GM18867 (cell line): ENCODE results near the gene RNF38.
"Not testable (repeated sequence)": the region's sequence is repeated elsewhere in the genome, so short reads cannot be mapped to it uniquely, and the experiment has no call there.

Experiments used
- ATAC-seq: cut with Tn5 transposase; IDR thresholded peaks from one replicate; pipeline ENCODE4 v1.9.1; 2021; ENCODE audit warnings: mild to moderate bottlenecking, moderate library complexity; ENCODE audit not compliant: unreplicated experiment

RNF38 gene

DNA sequence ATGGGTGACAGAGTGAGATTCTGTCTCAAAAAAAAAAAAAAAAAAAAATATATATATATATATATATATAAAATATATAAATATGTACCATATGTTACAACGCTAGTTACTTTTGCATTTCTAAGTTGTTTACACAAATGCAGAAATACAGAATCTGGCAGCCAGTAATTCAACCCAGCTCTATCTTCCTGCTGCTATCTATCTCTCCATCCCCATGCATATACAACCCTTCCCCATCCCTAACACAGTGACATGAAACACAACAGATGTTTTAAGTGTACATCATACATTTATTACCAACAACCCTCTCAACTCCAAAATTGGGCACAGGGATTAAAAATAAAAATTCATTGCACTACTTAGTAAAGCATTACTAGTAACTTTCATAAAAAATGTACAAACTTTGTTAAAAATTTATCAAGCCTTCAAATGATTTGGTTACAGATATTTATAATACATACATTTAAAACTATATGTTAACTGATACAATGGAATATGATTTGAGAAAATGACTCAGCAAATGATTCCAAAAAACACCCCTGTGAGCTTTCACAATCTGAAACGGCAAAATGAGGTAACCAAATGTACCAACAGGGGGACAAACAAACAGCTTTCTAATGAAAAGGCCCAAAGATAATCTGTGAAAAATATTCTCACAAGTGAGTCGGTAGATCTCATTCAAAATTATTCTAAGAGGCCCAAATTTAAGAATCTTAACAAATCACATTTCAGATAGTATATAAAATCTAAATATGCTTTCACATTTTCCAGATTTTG, 63.8 kb downstream of the RNF38 start:
- ATAC-seq, result no peak

DNA sequence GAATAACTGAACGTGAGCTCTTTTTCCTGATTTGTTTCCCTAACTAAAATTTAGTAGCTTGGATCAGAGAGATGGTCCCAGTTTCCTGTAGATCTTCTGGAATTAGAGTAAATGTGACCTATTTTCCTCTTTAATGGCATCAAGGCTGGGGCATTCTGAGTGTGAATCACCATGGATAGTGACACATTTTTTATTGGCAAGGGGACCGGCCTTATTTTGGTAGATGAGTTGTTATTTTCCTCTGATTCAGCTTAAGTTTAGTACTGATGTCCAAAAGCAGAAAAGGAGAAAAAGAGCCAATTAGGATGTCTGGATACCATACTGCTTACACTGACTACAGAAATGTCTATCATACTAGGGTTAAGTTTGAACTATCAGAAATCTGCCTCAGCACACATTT, 68.1 kb downstream of the RNF38 start:
- no peak for ATAC-seq

DNA sequence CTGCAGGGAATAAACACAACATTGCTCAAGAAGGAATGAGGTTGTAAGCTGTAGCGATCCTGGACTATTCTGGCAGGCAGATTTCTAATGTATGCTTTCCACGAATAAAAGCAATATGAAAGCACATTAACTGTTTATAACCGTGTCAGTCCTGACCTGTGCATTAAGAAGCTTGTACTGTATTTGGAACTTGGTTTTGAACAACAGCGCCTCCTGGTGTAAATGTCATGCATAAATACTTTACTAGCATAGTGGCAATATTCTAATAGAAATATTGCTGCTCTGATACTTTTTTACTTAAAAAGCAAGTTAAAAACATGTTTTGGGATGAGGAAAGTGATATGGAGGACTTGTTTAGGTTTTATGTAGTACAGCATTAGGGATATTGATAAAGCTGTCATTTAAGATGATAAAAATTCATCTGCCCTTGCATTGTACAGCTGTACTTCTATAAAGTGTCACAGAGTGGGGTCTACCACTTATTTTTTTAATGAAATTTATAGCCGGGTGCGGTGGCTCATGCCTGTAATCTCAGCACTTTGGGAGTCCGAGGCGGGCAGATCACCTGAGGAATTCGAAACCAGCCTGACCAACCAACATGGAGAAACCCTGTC, 71.2 kb downstream of the RNF38 start:
- no peak for ATAC-seq

DNA sequence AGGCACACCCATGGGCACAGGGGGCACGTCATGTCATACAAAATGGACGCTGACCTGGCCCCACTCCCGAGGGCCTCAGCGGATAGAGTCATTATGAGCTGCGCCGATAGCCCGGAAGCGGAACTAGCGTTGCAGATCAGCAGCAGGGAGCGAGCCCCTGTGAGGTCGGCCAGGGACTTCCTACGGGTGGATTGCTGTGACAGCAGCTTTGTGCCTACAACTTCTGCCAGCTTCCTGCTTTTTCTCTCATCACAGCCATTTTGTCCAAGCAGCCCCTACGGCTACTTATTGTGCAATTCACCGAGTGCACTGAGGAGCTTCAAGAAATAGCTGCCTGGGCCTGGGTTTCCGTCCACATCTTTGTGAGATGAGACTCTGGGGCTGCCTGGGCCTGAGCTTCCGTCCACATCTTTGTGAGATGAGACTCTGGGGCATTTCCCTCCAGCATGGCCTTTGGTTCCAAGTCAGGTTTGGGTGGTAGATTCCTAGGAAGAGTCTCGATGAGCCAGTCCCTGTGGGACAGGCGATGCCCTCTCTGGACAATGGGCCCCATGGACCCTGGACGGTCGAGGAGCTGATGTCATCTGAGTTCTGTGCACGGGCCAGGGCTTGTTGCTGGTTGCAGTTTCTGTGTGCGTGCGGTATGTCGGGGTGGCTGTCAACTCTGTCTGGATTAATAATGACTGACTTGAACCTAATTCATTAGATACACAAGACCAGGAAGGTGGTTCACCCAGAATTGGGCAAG, 74.8 kb downstream of the RNF38 start:
- ATAC-seq, result no peak

DNA sequence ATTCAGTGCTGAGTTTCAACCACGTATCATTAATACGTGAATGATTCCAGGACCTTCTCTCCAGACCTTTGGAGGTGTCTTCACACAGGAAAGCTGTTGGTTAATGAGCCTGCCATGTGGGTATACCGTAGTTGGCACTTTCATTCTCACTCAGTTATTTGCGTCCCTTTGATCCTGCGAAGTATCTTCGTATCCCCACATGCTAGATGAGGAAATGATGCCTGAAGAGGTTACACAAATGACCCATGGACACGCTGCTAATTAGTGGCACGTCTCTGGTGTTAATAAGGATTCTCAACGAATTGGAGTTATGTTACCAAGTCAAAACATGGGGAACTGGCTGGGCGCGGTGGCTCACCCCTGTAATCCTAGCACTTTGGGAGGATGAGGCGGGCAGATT, 76.1 kb downstream of the RNF38 start:
- ATAC-seq, result no peak

DNA sequence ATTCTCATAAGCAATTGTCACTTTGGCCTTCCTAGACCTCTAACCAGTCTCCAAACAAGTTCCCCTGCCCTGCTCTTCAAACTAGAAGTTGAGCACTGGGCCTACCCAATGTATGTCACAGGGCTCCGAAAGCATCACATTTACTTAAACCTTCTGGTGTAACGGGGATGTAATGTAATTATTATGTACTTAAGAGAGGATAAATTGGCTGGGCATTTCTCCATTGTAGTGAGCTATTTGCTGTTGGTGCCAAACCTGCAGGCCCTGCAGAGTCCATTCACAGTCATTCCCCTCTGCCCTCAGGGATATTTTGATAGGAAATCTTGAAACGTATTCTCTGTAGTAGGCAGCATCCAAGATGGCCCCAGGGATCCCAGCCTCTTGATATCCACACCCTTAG, 77.6 kb downstream of the RNF38 start:
- no peak for ATAC-seq

DNA sequence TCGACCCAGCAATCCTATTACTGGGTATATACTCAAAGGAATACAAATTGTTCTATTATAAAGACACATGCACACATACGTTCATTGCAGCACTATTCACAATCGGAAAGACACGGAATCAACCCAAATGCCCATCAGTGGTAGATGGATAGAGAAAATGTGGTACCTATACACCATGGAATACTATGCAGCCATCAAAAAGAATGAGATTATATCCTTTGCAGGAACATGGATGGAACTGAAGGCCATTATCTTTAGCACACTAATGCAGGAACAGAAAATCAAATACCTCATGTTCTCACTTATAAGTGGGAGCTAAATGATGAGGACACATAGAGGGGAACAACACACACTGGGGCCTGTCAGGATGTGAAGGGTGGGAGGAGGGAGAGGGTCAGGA, 78.2 kb downstream of the RNF38 start:
- ATAC-seq, result not testable (repeated sequence)

DNA sequence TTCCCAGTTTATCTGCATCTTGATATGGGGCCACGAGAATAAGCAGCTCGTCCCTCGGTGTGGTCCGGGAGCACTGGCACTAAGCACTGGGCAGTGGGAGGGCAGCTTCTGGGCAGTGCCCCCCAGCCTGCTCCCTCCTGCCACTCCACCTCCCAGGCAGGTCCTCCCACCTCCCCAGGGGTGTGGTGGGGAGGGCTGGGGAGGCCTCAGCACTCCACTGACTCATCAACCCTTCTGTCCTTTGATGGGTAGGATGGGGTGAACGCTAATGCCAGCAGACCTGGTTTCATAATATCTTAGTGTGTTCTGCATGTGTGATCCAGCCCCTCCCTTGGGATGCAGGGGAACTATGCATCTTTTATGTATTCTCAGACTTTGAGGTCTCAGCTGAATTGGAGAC, 79.6 kb downstream of the RNF38 start:
- ATAC-seq, result no peak

DNA sequence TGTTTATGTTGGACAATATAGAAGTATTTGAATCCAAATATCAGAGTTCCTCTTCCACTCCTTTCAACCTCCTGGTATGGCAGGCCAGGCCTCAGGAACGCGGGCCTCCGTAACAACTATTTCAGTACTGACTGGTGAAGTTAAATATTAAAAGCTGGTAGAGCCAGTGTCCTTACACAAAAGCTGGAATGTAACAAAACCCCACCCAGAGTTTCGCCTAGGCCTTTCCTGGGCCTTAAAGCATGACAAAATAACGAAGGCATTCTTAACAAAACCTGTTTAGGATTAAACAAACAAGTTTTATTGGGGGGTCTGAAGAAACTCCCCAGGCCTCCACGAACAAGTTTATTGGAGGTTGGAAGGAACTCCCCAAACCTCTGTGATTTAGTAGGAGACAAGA, 80.3 kb downstream of the RNF38 start:
- ATAC-seq, result no peak

DNA sequence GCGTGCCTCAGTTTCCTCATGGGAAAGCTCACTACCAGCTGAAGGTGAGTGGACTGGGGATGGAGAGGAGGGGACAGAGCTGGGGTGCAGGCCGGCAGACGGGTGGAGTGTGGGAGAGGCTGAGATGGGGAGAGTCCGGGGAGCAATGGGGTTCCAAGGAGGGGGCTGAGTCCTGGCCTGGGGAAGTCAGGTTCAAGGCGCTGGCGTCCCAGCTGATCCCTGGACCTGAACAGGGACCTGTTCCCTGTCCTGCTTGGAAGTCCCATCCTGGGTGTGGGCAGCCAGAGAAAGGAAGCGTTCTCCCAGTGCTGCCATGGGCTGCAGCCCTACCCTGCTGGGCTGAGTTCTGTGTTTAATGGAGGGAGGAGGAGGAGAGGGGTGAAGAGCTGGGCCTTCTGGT, 80.9 kb downstream of the RNF38 start:
- no peak for ATAC-seq

DNA sequence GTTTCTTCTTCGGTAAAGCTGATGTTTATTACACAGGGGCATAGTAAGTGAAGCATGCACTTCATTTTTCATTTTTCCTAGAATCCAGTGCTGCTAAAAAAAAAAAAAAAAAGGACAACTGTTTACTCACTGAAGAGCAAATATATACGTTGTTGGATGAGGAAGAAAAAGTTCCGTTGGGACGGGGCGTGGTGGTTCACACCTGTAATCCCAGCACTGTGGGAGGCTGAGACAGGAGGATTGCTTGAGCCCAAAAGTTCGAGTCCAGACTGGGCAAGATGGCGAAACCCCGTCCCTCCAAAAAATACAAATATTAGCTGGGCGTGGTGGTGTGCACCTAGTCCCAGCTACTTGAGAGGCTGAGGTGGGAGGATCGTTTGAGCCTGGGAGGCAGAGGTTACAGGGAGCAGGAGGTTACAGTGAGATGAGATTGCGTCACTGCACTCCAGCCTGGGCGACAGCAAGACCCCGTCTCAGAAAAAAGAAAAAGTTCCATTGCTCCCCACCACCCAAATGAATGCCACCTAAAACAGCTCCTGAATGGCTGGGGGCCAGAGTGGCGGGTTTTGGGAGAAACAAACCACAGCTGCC, 81.8 kb downstream of the RNF38 start:
- ATAC-seq, result no peak

DNA sequence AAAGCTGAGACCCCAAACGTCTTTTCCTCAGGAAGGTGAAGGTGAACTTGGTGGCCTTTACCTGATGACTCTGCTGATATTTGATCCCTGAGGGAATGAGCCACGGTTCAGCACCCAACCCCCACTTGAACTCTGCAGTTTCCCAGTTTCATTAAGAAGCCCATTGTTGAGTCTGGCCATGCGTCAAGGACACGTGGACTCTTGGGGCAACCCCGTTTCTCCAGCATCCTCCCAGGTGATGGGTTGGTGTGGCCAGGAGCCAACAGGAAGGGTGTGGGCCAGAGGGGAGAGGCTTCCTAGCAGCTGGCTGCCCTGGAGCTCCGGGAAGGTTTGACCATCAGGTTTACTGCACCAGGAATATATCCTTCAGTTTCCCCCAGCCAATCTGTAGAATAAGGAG, 82.3 kb downstream of the RNF38 start:
- no peak for ATAC-seq

DNA sequence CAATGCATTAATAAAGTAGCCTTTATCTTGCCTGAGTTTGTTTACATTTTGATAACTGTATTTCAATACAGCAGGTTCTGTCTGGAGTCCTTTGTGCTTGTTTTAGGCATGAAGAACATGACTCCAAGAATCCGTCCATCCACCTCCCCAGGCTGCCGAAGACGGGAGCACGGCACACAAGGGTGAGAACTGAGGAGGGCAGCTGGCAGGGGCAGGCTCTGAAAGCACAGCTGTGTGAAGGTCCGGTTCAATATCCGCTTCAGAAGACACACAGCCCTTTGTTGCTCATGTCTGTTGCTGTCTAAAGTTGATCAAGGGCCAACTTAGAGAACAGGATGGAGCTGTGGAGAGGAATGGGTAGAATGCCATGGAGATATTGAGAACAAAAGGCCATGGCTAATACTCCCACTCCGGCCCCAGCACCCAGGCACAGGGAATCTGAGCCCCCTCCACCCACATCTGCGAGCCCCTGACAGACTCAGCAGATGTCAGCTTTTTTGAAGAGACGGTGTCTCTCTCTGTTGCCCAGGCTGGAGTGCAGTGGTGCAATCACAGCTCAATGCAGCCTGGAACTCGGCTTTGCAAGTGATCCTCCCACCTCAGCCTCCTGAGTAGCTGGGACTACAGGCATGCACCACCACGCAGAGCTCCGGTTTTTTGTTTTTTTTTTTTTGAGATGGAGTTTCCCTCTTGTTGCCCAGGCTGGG, 83.3 kb downstream of the RNF38 start:
- no peak for ATAC-seq

DNA sequence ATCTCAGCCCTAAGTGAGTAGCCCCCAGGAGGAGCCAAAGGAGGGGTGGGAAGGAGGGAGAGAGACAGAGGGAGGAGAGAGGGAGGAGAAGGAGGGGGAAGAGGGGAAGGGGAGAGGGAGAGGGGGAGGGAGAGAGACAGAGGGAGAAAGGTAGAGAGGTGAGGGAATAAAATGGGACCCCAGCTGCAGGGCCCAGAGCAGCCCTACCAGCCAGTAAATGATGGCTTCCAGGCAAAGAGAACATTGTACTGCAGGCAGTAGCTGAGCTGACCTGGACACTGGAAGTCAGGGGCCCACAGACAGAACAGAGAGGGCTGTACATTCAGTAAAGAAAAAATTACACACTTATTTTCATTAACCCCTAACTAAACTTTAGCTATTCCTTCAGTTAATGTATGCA, 84.0 kb downstream of the RNF38 start:
- ATAC-seq, result no peak

DNA sequence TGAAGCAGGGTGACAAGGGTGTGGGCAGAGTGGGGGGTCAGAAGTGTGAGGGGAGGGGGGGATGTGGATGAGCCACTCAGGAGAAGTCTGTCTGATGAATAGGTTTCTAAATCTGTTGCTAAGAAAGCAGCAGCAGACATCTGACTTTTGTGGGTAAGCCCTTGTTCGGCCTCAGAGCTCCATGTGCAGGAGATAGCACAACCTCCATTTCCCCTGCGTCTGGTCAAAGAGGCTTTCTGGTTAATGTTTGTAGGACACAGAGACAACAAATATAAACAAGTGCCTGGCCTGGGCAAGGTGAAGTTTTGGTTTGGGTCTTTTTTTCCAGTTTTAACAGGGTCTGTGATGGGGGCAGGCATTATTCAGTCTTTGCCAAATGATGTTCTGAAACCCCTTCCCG, 84.8 kb downstream of the RNF38 start:
- ATAC-seq, result no peak

DNA sequence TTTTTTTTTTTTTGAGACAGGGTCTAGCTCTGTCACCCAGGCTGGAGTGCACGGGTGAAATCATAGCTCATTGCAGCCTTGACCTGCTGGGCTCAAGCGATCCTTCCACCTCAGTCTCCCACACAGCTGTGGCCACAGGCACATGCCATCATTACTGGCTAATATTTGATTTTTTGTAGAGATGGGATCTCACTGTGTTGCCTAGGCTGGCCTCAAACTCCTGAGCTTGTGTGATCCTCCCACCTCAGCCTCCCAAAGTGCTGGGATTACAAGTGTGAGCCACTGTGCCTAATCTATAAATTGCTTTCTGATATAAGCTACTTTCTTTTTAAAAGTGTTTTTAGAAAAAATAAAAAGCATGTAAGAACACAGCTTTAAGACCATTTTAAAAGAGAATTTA, 85.3 kb downstream of the RNF38 start:
- ATAC-seq, result no peak

DNA sequence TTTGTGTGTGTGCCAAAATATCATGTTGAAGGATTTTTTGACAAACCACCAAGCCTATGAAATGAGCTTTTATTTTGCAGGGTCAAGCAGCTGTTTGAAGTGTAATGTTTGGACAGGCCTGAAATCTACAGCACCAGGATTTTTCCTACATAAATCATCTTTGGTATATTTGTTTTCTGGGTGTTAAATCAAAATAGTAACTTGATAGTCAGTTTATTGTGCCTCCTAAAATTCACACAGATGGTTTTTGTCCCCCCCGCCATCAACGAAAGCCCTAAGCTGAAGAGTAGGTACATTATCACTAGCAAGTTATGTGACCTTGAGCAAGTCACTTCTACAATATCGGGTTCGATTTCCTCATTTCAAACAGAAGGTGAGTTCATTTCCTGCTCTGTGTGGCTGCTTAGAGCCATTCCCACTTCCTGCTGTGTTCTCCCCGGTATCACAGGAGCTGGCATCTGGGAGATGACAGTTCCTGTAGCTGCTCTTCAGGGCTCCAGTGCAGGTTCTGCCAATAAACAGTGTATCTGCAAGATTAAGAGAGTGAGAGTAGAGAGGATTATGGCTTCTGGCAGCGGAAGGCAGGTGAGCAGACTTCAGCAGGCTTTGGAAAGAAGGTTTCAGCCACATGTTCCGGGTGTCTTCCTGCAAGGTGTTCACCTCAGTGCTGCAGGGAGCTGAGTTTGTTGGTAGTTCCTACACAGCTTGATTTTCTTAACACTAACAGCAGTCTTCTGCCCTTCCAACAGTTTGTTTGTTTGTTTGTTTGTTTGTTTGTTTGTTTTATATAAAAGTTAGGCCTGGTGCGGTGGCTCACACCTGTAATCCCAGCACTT, 93.4 kb downstream of the RNF38 start:
- ATAC-seq, result no peak

DNA sequence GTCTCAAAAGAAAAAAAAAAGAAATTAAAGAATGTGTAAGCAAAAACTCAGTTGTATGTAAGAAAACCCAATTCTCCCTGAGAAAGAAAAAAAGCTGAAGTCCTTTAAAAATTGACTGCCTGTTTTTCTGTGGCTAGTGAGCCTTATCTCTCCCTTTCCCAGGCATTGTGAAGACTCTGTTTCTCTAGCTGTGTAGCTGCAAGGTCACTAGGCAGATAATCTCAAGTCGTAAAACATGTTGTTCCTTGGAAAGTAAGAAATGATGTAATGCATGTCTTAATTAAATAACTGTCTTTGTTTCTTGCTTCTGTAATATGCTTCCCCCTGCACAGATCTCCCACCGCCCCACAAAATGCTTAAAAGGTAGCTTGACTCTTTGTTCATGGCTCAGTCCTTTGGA, 95.7 kb downstream of the RNF38 start:
- not testable (repeated sequence) for ATAC-seq

DNA sequence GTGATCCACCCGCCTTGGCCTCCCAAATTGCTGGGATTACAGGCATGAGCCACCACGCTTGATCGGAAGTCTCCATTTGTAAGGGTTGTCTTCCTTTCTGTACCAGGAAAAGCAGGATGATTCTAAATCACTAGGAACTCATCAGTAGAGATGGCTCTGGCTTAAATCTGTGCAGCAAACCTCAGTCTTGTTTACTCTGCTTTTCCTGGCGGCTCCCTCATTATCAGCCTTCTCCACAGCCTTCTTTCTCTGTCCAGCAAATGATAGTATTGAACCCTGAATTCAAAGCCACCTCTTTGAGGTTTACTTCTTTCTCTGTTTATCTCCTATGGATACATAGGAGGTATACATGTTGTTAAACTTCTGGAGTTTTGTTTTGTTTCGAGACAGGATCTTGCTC, 98.8 kb downstream of the RNF38 start:
- no peak for ATAC-seq

DNA sequence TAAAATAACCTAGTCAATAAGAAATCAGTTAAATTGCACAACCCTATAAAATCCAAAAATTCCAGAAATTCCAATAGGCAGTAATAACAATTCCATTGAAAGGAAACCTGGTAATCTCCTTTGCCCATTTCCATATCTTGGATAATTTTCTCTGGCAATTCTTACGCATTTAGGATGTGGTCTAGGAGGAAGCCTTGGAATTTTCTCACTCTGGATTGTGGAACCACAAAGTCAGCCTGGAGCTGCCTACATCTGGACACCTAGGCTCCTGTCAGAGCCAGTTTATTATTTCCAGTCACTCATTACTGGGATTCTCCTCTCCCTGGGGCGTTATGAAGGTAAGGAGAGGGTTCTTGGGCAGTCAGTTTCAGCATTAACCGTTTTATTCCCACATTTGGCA, 101.5 kb downstream of the RNF38 start:
- no peak for ATAC-seq
